ENCODE results near the gene NETO1.

NETO1 gene

GRCh38 chr18:72726201-72726600 lies 141.6 kb downstream of the NETO1 start:
- no peak for DNase-seq (ENCODE audit: low read depth)

DNA sequence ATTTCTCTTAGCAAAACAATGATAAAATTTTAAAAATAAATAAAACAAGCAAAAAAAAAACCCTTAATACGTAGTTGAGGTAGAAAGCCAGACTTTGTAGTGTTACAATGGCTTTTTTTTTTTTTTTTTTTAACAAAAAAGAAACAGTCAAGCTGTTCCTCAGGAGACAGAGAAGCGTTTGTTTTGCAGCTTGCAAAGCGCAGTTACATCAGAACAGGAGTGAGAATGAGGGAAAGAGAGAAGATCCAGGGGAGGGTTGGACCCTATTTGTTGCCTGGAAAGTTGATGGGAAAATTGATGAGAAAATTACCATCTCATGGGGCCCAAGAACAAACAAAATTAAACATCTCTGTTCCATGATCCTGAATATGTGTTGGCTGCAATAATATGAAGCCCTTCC lies 146.5 kb downstream of the NETO1 start:
- DNase-seq (ENCODE audit: low read depth) = no peak

DNA sequence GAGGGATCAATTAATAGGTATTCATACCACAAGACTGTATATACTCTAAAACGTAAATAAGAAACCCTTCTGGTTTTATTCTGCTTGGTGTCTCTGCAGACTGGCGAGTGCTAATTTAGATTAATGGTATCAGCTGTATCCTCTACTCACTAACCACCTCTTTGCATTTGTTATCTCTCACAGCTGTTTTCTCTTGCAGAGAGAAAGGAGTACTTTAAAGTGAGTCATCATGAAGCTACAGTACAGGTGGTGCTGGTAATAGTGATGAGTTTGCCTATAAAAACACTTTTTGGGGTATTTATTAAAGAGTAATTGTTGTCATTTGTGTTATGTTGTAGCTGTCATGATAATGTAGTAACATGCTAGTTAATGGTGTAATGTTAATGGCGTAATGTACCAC lies 147.7 kb downstream of the NETO1 start:
- DNase-seq (ENCODE audit: low read depth) = no peak

DNA sequence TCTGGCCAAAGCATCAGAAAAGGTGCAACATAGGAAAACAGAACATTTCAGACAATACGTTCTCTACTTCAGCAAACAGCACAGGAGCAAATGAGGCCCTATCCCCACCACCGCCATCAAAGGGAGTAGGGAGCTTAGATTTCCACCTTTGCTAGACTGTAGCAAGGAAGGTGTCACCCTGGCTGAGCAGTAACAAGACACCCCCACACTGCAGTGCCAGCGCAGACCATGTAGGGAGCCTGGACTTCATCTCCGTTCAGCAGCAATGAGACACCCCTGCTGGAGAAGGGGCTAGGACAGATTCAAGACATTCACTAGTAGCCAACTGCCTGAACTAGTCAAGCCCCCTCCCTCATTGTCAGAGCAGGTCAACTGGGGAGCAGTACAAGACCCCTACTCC lies 163.6 kb downstream of the NETO1 start:
- DNase-seq (ENCODE audit: low read depth) = no peak

DNA sequence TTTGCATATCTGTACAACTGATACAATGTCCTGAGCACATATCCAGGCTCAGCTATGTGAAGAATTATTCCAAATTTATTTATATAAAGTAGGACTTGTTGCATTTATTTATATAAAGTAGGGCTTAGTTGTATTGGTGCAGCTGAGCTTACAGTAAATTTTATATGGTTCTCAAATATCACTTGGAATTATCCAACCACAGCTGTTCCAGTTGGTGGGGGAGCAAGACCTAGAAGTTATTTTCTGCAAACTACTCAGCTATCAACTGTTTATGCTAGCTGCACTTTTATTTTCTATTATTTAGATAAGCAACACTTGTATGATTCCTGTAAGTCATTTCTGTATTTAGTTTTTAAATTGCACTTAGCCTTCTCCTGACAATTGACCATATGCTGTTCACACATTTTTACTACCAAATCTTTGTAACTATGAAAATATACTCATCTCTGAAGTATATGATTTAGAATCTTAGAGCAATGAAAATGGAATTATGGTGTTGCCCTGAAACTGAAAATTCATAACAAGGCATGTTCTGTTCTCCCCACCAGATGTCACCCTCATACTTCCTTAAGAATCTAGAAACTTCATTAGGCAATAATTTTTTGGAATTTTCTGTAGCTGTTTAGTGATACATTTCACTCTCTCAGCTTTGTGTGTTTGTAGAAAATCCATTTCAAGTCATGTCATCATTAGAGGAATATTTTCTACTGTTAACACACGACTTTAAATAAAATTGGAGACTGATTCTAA lies 166.7 kb downstream of the NETO1 start:
- no peak for DNase-seq (ENCODE audit: low read depth)

- DNase-seq (ENCODE audit: low read depth) = no peak
Measured at GRCh38 chr18:72697706-72698105, 170.1 kb downstream of the NETO1 start.

DNA sequence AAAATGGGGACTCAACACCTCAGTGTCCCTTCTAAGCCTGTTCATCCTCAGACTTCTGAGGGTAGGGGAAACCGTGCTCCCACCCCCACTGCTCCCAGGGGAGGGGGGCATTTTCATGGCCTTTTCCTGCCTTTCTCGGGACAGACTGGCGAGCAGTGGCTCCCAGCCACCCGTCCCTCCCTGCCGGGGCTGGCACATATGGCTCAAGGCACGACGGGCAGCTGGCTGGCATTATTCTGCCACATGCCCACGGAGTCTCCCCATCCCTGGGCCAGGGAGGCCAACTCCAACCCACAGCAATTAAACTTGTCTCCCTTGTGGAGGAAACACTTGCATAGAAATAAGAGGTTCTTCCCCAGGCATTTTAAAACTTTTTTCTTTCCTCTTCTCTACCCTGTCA lies 175.2 kb downstream of the NETO1 start:
- DNase-seq (ENCODE audit: low read depth) = no peak

All from activated T-cell treated with anti-CD3 and anti-CD28 coated beads for 1 hour (primary cell).